Measurements from ENCODE around the gene PDE11A. TPM values are rescaled to one million over a fixed set of nuclear protein-coding genes. Genes with fewer than 3 reads are reported as not detected.

Gene PDE11A
- total RNA-seq, 1 experiment from 2014 or later = 0.61 TPM

- Histone ChIP-seq H3K36me3 (ENCODE audit: control insufficient read depth in 1 of 2, insufficient read depth in 2 of 2, low read length in 2 of 2) (no peaks in the 10 kb centered on the region), H3K4me1 (ENCODE audit: control insufficient read depth in 1 of 2, insufficient read depth in 2 of 2, low read length in 2 of 2) (peaks cover 0 to 5% of the 10 kb centered on the region in 2 experiments; a peak in 2 of 4 replicates), H3K4me2 (ENCODE audit: low read length) (no peak overlapping the region), H3K9me3 (ENCODE audit: control insufficient read depth in 1 of 2, insufficient read depth in 1 of 2, low read depth in 1 of 2, low read length in 2 of 2) (no peaks in the 10 kb centered on the region), H3K27me3 (ENCODE audit: insufficient read depth, low read length) (no peaks in the 10 kb centered on the region), H3K27ac (ENCODE audit: low read depth, low read length) (no peak overlapping the region), H3K9ac (ENCODE audit: low read length) (no peak overlapping the region), H2AFZ (ENCODE audit: low read depth, low read length, poor library complexity, severe bottlenecking) (no peak overlapping the region), H3K9me2 (ENCODE audit: insufficient read depth) (no peaks in the 10 kb centered on the region; the same call in 1 of the 2 replicates), H4K20me1 (ENCODE audit: insufficient read depth) (no peaks in the 10 kb centered on the region), H3K4me3 (replicated peaks in 1 of 2; ENCODE audit: low read depth in 1 of 2, low read length in 2 of 2) (no peak overlapping the region), H3K79me2 (ENCODE audit: insufficient read depth, low read length) (no peaks in the 10 kb centered on the region)
- ChIA-PET RAD21 (ENCODE audit: low non-redundant PET in 1 of 2, low total read pairs in 2 of 2, uncharacterized antibody in 2 of 2, unreplicated experiment in 2 of 2) (no interaction called here), CTCF (no interaction called here), POLR2A (no interaction called here)
- ATAC-seq (no peak), DNase-seq (ENCODE audit: low read depth, low spot score) (no peak)
- TF ChIP-seq POLR2AphosphoS5 (IDR thresholded peaks at IDR 0.05; ENCODE audit: low read depth, low read length) (no peak), ZNF274 (IDR thresholded peaks at IDR 0.05; ENCODE audit: low read depth, low read length) (no peak), CBX3 (IDR thresholded peaks at IDR 0.05; ENCODE audit: low read depth) (no peak), EGR1 (IDR thresholded peaks at IDR 0.05; ENCODE audit: low read depth) (no peak), TCF7L2 (IDR thresholded peaks at IDR 0.05; ENCODE audit: borderline replicate concordance, extremely low read depth, insufficient read depth, insufficient read length) (no peak), CEBPB (IDR thresholded peaks at IDR 0.05; ENCODE audit: low read depth) (no peak)
- no TSS peak for BruUV-seq (replicated peaks)
- intact Hi-C loops (cut with micrococcal nuclease) = no loop called here
Observed at GRCh38 chr2:177589186-177589585, 483.4 kb downstream of the PDE11A start.

- ChIA-PET POLR2A (no interaction called here), CTCF (no interaction called here), RAD21 (ENCODE audit: low non-redundant PET in 1 of 2, low total read pairs in 2 of 2, uncharacterized antibody in 2 of 2, unreplicated experiment in 2 of 2) (no interaction called here)
- H3K9me3 ChIP-seq (ENCODE audit: control insufficient read depth in 1 of 2, insufficient read depth in 1 of 2, low read depth in 1 of 2, low read length in 2 of 2) = no peaks in the 10 kb centered on the region
- no peaks in the 10 kb centered on the region for H3K79me2 ChIP-seq (ENCODE audit: insufficient read depth, low read length)
- H3K27ac ChIP-seq (ENCODE audit: low read depth, low read length) = no peak overlapping the region
- no peak for ATAC-seq
- intact Hi-C loops (cut with micrococcal nuclease) = no loop called here
- no peak for DNase-seq (ENCODE audit: low read depth, low spot score)
- BruUV-seq (replicated peaks) = no TSS peak
- no peak overlapping the region for H3K4me3 ChIP-seq (replicated peaks in 1 of 2; ENCODE audit: low read depth in 1 of 2, low read length in 2 of 2)
- H3K27me3 ChIP-seq (ENCODE audit: insufficient read depth, low read length) = no peaks in the 10 kb centered on the region
- H3K4me2 ChIP-seq (ENCODE audit: low read length) = no peak overlapping the region
- no peaks in the 10 kb centered on the region for H4K20me1 ChIP-seq (ENCODE audit: insufficient read depth)
- H3K4me1 ChIP-seq (ENCODE audit: control insufficient read depth in 1 of 2, insufficient read depth in 2 of 2, low read length in 2 of 2) = peaks cover 0 to 4% of the 10 kb centered on the region in 2 experiments; a peak in 2 of 4 replicates
- no peak for TF ChIP-seq TCF7L2 (IDR thresholded peaks at IDR 0.05; ENCODE audit: borderline replicate concordance, extremely low read depth, insufficient read depth, insufficient read length)
- no peak for TF ChIP-seq ZNF274 (IDR thresholded peaks at IDR 0.05; ENCODE audit: low read depth, low read length)
- TF ChIP-seq JUND (IDR thresholded peaks at IDR 0.05) = no peak
- no peak for TF ChIP-seq ELF1 (IDR thresholded peaks at IDR 0.05; ENCODE audit: borderline replicate concordance, low read depth)
- no peak for TF ChIP-seq REST (IDR thresholded peaks at IDR 0.05; ENCODE audit: low read depth)
- TF ChIP-seq ZBTB33 (IDR thresholded peaks at IDR 0.05; ENCODE audit: extremely low read depth, insufficient replicate concordance, low read length) = no peak
- TF ChIP-seq FOSL1 (IDR thresholded peaks at IDR 0.05; ENCODE audit: low read depth) = no peak
- no peak for TF ChIP-seq MAX (IDR thresholded peaks at IDR 0.05)
- no peak for TF ChIP-seq ATF3 (IDR thresholded peaks at IDR 0.05)
- TF ChIP-seq POLR2AphosphoS5 (IDR thresholded peaks at IDR 0.05; ENCODE audit: low read depth, low read length) = no peak
- H3K36me3 ChIP-seq (ENCODE audit: control insufficient read depth in 1 of 2, insufficient read depth in 2 of 2, low read length in 2 of 2) = no peaks in the 10 kb centered on the region
- H3K9ac ChIP-seq (ENCODE audit: low read length) = no peak overlapping the region
- H2AFZ ChIP-seq (ENCODE audit: low read depth, low read length, poor library complexity, severe bottlenecking) = no peak overlapping the region
- H3K9me2 ChIP-seq (ENCODE audit: insufficient read depth) = no peaks in the 10 kb centered on the region; the same call in 1 of the 2 replicates
Observed at GRCh38 chr2:177588671-177589070, 483.9 kb downstream of the PDE11A start.
